ENCODE measurements around the gene DOCK1.

The DOCK1 gene

DNA sequence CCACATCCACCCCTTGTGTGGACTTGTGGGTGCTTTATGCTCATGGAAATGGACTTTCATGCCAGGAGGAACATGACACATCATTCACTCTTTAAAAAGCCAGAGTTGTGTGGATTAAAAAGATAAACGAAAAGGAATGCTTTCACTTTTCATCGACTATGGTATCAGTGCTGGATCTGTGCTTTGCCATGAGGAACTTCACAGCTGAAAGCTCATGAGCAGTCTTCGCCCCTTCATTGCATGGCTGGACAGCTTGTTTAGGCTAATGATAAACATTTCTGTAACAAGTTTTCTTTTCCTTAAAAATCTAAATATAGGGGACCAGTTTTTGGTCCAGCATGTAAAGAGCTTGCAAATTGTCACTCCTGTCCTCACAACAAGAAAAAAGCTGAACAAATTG, 470.2 kb downstream of the DOCK1 start:
- no peak for DNase-seq

DNA sequence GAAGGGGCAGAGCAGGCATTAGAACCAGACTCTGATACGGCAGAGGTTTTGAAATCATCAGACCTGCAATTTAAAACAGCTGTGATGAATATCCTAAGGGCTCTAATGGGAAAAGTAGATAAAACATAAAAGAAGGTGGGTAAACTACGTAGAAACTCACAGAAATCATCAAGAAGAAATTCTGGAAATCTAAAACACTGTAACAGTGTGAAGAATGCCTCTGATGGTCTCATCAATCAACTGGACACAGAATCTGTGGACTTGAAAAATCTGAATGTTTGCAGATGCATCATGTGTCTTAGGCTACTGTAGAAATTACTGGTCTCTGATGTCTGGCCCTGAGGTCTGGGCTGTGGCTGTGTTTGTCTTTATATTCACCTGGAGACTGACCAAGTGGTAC, 470.8 kb downstream of the DOCK1 start:
- DNase-seq, result no peak

DNA sequence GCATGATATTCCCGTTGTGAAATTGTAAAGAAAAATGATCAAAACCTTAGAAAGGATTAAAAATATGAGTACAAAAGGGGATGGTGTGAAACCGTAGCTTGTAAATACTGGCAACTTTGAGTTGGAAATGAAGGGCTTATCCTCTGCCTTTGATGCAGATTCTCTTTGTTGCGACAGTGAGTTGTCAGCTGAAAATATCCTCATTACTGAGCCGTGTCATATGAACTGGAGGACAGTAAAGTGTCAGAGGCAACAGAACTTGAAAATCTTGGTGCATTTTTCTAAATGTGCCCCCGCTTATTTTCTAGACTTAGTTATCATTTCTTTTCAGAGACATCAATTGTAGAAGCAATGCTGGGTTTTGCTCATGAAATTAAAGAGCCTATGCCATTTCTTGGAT, 473.4 kb downstream of the DOCK1 start:
- no peak for DNase-seq

DNA sequence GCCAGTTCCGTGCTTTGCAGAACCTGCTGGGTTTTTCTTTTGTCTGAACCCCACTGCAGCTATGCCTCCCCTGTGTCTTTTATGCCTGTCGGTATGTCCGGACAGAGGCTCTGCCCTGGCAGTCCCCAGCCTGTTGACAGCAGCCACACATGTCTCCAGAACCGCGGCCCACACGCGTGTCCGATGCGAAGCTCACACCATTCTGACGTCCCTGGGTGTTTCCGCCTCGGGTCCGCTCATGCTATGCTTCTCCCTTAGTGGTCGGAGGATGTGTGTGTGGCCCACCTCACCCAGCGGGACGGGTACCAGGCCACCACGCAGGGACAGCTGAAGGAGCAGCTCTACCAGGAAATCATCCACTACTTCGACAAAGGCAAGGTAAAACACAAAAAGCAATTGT, 479.3 kb downstream of the DOCK1 start:
- DNase-seq, result no peak

DNA sequence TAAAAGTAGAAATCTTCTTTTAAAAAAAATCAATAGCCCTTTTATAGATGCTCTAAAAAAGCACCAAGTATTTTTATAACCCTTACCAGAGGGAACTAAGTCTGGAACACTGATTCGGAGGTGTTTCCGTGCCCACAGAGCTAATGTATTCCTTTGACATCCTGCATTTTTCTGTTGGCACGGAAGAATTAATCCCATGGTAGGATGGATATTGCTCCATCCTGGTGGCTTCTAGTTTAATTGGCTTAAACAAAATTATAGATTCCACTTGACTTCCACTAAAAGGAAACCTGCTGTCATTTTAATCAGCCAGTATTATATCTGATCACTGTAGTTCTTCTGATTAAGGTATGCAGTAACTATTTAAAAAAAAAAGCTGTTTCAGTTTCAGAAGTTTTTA, 479.8 kb downstream of the DOCK1 start:
- DNase-seq, result no peak

DNA sequence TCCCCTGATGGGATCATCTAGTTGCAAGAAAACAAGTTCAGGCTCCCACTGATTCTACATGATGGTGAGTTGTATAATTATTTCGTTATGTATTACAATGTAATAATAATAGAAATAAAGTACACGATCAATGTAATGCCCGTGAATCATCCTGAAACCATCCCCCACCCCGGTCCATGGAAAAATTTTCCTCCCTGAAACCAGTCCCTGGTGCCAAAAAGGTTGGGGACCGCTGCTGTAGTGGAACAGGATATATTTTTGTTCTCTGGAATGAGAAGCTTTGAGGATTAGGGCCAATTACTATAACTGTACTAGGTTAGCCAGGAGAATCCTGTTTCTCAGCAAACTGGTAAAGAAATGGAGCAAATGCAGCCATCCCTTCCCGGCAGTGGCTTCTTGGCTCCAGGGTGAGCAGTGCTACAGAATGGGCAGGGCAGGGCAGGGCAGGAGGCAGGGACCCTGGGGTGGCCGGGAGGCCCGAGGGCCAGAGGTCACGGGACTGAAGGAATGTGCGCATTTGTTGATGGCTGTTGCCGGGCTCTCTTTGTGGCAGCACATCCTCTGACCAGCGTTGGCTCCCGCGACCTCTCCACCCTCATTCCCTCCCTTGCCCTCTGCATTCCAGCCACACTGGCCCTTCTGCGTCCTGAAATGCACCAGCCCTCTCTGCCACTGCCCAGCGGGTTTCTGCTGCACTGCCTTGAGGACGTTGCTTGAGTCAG, 481.5 kb downstream of the DOCK1 start:
- DNase-seq, result no peak

DNA sequence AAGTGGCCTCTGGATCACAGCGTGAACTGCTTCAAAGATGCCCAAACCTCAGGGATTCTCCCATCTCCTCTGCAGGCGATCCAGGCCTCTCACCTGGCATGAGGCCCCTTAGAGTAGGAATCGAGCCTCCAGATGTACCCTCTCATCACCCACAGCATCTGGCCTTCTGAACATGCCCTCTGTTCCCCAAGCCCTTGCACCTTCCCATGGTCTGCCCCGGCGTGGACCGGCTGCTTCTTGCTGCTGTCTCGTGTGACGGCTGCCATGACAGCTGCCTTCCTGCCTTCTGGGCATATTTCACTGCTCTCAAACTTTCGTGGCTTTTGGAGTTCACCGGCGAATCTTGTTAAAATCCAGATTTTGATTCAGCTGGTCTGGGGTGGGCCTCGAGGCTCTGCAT, 486.6 kb downstream of the DOCK1 start:
- DNase-seq, result no peak

DNA sequence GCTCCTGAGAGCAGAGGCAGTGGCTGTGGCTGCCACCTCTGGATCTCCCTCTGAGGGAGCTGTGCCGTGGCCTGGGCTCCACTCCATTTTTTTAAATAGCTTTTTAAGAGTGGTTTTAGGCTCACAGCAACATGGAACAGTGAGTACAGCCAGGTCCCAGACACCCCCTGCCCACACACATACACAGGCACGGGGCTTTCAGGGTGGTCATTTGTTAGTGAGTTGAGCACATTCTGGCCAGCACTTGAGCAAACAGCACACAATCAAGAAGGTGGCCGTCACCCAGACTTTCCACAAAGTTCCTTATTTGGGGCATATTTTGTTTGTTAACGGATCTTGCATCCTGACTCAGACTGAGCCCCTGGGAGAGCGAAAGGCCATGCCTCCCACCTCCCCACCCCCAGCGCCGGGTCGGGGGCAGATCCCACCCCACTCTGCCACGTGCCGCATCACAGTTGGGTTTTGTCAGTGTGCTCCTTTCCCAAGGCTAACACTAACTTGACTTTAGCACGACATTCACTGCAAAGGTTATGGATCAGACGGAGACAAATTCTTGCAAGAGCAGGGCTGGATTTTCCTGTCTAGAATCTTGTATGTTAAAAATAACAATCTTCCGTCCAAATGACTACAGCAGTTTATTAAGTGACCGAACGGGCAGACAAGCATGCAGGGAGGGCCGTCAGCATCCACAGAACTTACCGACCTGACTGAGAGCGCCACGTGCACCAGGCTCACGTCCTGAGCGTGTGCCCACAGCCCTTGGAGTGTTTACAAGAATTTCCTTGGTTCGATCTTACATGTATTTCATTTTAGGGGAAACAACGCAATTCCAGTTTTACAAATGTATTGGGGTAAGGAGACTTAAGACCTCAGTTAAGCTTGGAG, 487.4 kb downstream of the DOCK1 start:
- DNase-seq, result no peak

DNA sequence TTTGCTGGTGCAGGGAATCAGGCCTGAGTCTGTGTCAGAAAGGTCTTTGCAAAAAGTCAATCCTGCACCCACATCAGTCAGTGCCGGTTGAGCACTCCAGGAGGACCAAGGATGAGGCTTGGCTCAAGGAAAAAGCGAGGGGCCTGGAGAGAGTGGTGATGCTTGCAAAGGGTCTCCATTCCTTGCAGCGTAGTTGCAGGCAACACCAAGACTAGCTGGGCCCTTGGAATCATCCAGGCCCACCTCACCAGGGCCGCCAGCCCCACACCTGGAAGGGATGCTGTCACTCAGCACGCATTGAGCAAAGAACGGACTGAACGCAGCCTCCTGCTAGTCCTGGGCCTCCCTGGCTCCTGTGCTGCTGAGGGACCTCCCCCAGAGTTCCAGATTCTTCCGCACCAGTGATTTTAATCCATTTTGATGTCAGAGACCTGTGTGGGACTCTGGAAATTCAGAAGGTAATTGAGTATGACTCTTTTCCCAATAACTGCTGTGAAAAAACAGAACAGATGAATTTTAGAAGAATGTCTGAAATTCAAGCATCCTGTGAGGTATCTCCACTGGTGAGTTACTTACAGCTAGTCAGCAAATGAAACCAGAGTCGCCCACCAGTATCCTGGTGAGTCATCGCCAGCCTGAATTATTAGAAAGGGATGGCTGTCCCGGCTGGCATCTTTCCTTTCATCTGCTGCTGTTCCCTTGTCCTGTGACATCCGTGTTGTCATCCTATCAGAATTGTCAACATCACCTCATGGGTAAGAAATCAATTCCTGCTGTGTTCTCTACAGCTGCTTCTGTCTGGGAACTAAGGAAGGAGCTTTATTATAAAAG, 493.1 kb downstream of the DOCK1 start:
- no peak for DNase-seq

DNA sequence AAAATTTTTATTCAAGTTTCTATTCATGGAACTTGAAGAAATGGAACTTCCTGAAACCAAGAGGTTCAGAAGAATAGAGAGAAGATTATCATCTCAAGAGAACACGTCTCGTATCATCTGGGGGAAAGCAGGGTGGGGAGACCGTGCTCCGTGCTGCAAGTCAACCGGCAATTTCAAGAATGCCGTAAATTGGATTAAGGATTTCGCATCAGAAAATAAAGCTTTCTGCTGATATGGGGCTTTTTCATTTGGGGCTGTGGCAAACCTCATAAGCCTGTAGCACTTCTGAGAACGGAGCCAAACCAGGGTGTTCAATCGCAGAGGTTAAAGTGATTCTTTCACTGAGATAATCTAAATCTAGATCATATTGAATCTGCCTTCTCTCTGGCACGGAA, 493.7 kb downstream of the DOCK1 start:
- no peak for DNase-seq

DNA sequence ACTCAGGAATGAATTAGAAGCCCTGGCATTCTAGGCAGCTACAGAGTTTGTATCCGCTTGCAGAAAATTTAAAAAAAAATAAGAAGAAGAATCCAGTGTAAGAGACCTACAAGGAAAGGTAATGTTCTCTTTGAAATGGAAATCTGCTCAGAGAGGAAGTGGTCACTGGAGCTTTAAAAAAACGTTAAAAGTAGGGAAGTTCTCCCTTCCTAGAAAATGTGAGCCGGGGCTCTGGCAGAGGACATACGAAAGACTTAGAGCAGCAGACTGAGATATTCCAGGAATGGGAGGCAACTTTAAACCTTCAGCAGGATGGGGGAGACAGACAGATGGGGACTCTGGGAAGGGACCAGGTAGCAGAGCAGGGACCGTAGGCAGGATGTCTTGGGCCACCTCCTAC, 494.4 kb downstream of the DOCK1 start:
- no peak for DNase-seq

DNA sequence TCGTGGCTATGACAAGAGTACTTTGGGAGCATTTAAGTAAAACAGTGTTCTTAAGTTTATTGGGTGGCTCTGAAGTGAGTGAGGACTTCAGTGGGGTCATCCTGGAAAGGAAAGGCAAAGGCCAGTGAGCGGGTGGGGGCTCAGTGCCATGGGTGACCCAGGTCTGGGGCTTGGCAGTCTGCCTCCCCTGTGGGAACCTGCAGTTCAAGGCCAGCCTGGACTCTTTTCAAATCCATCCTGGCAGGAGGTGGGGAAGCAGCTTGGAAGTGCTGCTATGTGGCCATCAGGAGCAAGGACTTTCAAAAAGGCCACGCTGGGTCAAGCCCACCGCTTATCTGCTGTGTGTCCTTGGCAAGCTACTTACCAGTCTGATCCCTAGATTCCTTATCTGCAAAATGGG, 495.0 kb downstream of the DOCK1 start:
- no peak for DNase-seq

DNA sequence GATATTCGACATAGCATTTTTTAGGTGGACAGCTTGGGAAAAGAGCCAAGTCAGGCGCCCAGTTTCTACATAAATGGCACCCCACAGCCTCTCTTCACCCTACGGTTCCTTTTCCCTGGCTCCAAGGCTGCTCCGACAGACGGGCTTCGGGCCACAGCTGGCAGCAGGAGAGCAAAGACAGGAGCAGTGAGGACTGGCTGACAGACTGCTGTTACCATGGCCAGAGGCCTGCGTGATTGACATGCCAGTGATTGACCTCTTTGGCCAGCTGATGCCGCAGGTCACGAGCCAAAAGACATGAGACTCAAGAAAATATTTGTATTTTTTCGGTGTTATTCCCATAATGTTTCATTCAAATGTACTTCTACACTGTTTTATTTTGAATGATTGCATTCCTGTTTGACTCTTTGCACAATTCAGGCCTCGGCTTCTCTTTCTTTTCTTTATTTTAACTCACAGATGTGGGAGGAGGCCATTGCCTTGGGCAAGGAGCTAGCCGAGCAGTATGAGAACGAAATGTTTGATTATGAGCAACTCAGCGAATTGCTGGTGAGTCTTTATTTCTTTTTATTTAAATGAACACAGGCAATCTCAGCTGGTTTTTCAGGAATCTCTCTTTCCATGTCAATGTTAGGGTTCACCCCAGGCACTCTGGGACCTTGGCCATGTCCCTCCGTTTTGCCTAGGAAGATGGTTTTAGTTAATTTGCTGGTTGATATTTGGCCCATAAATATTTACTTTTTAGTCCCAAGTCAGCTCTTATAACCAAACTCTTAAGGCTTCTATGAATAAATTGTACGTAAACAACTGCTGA, 497.6 kb downstream of the DOCK1 start:
- no peak for DNase-seq

DNA sequence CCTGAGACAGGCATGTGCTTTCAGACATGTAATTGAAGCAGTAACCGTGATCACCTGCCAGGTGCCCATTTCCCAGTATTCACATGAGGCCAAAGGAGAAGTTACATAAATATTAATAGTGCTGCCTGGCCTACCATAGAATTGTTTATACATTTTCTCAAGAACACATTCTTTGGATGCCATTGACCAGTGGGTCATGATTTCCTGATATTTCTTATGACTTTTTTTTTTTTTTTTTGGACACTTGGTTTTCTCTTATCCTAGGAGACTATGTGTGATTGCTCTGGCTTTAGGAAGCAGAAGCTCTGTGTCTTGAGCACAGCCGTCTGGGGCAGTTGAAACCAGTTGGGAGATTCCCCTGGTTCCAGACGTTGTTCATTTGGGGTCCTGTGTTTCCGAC, 500.0 kb downstream of the DOCK1 start:
- DNase-seq, result no peak

DNA sequence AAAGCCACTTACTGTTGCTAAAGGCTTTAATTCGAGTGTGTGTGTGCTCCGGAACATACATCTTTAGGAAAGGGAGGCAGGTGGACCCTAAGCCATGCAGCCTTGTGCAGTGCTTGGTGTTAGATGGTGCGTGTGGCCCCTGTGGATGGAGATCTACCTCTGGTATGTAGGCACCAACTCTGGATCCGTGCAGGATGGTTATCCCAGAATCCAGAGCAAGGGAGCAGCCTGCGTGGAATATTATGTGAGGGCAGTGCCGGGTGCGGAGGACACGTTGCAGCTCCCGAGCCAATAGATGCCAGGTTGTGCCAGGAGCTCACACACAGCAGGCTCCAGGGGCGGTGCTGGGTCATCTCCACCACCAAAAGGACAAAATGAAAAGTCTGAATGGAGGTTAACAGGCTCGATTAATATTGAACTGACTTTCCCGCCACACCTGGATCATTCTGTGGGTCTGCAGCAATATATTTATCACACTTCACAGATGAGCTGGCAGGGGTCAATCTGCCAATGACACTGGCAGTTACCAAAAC, 500.9 kb downstream of the DOCK1 start:
- DNase-seq, result no peak

DNA sequence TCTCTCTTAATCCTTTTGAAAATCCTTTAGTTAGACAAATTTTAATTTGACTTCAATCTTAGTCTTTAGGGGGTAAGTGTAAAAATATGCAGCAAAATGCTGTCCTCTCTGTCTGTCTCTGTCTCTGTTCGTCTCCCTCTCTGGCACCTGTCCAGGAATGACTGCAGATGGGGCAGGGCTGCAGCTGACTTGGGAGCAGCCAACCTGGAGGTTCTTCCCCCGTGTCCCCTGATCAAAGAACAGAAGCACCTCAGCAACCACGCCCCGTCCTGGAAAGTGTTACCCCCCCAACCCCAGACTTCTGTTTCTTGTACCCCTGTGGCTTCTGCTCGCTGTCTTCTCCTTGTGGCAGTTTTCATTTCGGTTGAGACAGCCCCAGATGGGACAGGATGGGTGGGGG, 502.3 kb downstream of the DOCK1 start:
- no peak for DNase-seq

DNA sequence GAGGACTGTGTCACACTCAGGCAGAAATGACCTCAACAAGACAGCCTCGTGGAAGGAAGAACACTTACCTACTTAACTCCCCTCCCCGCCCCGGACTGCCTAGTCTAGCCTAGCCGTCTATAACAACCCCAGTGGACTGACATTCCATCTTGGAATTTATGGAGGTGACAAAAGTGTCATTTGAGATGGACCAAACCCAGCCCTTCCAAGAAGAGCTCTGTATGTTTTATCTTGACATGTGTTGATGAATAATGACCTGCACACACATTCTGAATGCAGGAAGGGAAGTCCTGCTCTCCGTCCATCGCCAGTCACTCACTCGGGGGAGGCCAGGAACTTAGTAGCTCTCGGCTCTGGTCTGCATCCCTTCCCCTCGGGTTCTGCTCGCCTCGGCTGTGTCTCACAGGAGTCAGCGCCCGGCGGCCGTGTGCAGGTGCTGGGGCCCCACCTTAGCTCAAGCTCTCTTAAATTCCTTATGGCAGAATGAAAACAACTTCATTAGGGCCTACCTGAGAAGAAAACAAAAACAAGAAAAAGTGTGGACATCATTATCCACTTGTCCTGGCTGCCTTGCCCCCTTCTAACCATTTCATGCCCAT, 503.0 kb downstream of the DOCK1 start:
- no peak for DNase-seq

DNA sequence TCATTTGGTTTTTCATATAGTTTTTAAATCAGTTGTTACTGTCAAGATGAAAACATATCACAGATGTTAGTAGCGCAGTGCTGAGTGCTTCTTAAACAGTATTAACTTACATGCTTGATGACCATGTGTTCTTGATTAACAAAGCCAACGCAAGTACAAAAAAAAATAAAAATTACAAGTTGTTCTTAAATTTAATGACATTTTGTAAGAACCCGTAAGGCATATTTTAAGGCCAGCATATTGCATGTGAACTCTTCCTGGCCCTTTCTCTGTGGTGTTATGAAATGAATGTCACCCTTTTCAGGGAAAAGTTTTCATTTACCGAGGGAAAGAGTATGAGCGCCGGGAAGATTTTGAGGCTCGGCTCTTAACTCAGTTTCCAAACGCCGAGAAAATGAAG, 503.5 kb downstream of the DOCK1 start:
- DNase-seq, result no peak

DNA sequence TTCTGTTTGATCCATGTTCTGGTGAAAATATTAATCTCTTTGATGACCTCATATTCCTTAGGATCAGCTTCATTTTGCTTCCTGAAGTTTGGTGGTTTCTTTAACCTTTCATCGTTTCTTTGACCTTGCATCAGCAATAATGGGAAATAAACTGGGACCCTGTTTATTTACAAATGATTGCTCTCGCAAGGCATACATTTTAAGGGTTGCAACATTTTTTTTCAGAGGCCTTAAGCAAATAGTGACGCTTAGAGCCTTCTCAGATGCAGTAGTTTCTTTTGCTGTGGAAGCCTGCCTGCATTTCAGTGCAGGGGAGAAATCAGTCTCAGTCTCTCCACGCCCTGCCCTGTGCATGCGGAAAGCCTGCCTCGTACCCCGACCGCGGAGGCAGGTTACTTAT, 504.8 kb downstream of the DOCK1 start:
- no peak for DNase-seq

DNA sequence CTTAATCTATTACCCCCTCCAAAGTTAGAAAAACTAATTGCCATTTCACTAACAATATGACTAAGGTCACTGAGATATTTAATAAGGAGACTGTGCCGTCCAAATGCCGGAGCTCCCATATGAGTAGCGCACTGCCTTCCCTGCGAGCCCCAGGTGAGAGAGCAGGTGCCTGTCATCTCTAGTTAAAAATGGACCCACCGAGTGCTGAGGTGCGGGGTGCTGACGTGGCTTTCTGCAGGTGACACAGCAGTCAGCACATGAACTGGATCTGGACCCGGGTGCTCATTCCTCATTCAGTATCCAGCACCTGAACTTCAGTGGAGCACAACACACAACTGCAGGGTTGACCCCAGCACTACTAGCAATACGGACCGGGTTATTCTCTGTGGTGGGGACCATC, 505.8 kb downstream of the DOCK1 start:
- DNase-seq, result no peak

DNA sequence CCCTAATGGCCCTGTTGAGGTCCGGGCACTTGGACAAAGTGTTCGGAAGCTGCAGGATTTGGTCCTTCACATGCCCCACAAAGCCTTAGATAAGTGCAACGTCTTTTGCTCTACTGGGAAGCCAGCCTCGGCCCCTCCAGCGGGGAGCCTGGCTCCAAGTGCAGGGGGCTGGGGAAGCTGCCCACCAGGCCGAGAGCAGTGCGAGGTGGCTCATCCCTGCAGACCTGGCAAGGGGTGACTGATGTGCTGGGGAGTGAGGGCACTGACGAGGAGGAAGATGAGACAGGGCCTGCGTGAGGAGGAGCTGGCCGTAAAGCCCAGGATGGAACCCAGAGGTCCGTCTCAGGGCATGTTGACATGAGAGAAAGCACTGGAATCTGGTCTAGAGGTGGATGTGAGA, 508.1 kb downstream of the DOCK1 start:
- DNase-seq, result no peak

DNA sequence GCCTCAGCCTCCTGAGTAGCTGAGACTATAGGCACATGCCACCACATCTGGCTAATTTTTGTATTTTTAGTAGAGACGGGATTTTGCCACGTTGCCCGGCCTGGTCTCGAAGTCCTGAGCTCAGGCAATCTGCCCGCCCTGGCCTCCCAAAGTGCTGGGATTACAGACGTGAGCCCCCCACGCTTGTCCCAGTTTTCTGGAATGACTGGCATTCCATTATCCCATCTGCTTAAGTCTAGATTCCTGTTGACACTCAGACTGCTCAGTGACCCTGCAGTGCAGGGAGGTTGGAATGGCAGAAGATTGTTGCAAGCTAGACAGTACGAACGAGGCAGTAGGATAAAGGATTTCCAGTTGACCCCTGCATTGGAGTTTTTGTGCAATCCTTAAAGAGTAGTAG, 508.8 kb downstream of the DOCK1 start:
- DNase-seq, result no peak

Measured in activated CD4-positive, alpha-beta T cell treated with anti-CD3 and anti-CD28 coated beads for 1 hour (primary cell).